Stimulated activated CD8-positive, alpha-beta memory T cell treated with anti-CD3 and anti-CD28 coated beads, Interleukin-7, amount 100 ng/mL, for 24 hours (primary cell): ENCODE measurements around the gene SELENOK.
A peak's percentile ranks its signal among the peaks of the same experiment; 100 is the strongest.

ENCODE experiments used
- DNase-seq: peaks from one replicate; pipeline ENCODE4 v3.0.0-alpha.2; 2020; ENCODE audit warnings: low read depth

Gene SELENOK

DNA sequence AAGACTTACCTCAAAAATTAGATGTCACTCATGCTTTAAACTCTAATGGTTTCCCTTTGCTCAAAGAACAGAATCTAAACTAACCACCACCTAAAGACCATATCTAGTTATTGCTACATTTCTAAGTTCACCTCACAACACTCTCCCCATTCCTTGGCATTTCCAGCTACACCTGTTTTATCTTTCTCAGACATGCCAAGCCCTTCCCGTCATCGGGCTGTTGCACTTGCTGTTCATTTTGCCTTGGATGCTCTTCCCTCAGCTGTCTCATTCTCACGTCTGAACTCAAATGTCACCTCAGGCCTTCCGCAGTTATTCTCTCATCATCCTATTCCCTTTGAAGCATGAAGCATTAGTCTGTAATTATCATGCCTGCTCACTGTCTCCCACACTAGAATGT is 8.7 kb downstream of the SELENOK start:
- DNase-seq = no peak

DNA sequence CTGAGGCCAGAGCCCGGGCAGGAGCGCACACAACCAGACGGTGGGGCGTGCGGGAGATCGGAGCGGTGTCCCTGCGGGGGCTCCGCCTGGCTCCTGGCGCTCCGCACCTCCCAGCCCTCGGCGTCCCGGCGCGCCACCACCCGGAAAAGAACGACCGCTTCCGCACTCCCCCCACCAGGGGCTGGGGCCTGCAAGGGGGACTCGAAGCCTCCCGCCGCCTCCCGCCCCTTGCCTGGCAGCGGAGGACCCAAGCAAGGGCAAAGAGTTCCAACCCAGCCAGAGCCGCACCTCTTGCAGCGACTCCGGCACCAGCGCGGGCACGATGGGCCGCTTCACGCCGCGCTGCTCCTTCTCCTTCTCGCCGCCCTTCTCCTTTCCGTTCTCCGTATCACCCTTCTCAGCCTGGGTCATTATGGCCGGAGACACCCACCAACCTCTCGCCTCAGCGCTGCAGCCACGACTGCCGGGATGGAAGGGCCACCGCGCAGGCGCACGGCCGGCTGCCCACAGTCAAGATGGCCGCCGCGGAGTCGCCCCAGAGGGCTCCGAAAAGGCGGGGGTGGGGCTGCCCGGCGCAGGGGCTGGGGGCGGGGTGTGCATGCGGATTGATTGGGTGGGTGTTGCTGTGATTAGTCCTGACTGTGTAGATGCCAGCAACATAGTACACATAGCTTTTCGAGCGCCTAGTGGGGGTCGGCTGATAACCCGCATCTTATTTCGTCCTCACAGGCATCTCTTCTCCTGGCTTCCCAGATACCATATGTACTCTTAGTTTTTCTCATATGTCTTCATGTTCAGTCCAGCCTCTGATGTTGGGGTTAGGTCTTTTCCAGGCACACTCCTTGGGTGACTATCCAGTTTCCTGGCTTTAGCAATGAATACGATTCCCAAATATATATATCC is 9.7 kb downstream of the SELENOK start, which contains the start of gene ACTR8:
TSS of gene ACTR8 (minus strand) at position 462 of the 903 bp plus-strand sequence. CDS start at position 411, 51 bp downstream.
- peak; percentile 65 for DNase-seq

DNA sequence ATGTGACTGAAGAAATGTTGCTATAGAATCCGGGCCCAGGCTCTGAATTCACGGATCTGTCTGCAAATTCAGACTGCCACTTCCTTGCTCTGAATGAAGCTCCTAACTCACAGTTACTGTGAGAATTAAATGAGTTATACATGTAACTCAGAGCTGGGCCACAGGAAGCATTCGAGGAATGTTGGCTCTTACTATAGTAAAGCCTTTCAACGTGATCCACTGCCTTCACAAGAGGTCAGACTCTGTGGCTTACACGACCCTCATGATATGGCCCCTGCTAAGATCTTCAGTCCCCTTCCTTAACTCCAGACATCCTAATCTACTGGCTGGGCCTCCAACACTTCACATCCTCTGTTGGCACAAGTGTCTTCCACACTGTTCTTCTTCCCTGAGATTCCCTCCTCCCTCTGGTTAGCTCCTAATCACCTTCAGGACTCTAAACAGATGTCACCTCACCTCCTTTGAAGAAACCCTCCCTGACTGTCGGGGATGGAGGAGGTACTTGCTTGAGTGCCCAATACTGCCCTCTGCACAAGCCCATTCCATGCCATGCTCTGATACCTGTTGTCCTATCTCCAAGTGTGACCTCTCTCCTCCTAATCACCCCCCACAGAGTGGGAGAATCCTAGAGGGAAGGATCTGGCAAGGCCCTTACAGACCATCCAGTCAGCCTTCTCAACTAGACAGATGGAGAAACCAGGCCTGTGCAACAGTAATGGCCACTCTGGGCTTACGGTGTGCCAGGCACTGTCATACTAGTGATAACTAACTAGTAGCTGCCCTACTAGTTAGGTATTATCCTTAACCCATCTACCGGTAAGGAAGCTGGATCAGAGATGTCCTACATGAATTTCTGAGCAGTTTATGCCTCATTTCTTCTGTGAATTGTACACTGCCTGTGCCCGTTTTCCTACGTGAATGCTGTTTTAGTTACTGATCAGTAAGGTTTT is 11.0 kb downstream of the SELENOK start:
- DNase-seq = no peak

DNA sequence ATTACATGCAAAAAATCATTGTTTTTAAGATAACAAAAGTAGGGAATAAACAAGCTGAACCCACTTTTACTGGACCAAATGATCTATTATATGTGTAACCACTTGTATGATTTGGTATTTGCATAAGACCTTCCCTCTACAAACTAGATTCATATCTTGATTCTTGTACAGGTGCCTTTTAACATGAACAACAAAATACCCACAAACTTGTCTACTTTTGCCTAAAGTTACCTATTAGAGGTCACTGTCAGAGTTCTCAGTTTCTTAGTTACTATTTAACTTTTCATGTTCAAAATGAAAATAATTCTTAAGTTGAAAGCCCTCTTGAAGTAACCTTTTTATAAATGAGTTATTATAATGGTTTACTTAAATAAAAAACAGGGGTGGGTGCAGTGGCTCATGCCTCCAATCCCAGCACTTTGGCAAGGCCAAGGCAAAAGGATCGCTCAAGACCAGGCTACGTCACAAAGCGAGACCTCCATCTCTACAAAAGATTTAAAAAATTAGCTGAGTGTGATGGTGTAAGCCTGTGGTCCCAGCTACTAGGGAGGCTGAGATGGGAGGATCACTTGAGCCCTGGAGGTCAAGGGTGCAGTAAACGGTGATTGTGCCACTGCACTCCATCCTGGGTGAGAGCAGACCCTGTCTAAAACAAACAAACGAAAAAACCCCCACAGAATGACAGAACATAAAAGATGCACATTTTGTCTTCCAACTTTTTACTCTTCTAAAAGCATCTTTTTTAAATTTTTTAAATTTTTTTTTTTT is 25.7 kb downstream of the SELENOK start:
- DNase-seq = no peak

DNA sequence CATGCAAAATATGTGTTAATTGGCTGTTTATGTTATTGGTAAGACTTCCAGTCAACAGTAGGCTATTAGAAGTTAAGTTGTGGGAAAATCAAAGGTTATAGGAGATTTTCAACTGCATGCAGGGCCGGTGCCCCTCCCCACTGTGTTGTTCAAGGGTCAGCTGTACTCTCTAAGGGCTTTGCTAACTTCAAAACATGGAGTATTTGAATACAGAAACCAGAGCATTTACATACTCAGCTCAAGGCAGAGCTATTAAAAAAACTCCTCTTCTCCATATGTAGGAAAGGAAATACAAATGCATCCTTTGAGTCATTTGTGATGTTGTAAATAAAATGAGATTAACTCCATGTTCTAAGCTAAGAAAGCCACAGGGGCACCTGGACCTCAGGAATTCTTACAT is 28.5 kb downstream of the SELENOK start:
- no peak for DNase-seq

DNA sequence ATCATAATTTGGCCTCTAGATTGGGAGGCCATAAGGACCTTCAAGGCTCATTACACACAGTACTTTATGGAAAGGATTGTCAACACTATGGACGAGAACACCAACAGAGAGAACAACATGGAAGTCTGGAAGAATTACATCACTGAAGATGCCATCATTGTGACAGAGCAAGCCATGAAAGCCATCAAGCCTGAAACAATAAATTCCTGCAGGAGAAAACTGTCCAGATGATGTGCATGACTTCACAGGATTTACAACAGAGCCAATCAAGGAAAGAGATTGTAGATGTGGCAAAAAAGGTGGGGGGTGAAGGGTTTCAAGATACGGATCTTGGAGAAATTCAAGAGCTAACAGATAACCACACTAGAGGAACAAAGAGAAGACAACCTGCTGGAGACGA is 29.4 kb downstream of the SELENOK start:
- DNase-seq = no peak

DNA sequence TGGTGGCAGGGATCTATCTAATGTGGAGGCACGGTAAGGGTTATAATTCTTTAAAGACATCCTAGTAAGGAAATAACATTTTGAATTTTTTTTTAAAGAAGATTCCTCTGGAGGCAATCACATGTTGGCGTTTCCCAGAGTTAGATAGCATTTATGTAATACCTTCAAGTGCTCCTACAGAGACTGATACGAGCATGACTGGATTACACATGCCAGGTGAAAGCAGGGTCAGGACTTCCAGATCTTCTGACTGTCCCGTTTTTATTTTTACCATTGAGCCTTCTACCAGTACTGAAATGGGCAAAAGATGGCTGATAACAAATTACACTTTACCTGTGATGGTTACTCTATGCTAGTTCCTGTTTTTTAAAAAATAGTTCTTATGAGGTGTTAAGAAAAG is 31.5 kb downstream of the SELENOK start:
- DNase-seq = no peak

DNA sequence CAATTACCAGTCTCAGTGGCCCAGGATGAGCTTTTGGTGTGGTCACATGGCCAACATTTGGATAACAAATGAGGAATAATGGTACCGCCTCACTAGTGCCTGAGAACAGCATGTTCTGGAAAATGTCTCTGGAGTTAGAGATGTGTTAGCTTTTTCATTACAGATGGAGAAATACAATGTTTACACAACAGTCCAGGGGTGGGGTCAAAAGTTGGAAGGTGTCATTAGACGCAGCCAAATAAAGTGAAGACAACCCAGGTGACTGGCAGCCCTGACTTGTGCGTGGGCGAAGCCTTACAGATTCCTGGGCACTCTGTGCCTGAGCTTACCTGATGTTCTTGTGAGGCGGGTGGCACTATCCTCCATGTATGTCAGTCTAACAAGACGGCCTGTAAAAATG is 32.5 kb downstream of the SELENOK start:
- no peak for DNase-seq

DNA sequence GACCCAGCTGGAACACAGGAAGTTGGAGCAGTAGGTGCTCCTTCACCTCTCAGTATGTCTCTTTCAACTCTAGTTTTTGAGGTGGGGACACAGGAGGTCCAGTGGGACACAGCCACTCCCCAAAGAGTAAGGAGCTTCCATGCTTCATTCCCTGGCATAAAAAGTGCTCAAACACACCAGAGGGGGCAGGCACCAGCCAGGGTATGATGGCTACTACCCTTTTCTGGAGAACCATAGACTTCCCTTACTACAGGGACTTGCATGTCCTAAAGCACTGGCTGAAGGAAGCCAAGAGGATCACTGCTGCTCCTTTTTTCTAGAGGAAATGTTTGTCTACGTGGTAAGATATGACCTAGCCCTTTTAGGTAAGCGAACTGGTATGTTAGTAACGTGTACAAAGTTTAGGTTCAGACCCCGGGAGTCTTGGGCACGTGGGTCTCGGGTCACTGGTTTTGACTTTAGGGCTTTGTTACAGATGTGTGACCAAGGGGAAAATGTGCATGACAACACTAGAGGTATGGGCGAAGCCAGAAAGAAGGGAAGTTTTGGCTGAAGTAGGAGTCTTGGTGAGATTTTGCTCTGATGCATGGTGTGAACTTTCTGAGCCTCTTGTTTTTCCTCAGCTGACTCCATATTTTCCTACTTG is 33.4 kb downstream of the SELENOK start:
- DNase-seq = no peak

DNA sequence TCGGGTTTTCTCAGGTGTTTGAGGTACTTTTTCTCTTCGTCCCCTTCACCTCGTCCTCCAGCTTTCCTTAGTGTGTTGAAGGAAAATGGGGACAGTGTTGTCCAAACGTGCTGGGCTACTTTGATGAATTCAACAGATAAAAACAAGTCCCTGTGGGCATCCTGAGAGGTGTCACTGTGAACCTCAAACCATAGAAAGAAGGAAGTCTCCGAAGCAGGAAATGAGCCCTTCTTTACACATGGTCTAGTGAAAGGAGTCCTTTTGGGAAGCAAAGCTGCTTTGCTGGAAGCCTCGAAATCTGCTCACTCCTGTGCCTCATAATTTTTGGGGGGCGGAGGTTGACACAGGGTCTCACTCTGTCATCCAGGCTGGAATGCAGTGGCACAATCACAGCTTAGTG is 34.7 kb downstream of the SELENOK start:
- DNase-seq = no peak

DNA sequence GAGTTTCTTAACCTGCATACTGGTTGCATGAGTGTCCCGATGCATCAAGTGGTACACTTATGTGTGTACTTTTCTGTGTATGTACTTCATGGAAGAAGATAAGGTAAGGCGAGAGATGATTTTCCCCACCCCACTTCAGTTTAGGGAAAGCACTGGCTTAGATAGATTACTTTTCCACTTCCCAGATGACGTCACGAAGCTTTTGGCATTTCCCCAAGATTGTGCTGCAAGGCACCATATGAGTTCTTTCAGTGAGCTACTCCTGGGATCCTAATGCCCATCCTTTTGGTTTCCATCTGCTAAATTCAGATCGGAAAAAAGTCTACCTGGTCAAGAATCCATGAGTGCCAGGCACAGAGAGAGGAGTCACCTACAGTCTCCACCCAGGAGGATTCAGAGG is 40.8 kb downstream of the SELENOK start:
- DNase-seq = no peak

DNA sequence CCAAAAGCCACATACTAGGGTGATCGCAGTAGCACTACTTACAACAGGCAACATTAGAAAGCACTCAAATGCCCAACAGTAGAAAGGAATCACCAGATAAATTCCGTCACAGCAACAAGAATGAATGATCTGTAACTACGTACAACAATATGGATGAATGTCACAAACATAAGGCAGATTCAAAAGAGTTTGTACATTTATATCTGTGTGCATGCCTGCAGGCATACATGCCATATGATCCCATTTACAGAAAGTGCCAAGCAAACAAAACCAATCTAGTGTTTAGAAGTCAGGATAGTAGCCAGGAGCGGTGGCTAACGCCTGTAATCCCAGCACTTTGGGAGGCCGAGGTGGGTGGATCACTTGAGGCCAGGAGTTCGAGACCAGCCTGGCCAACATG is 41.7 kb downstream of the SELENOK start:
- DNase-seq = no peak

DNA sequence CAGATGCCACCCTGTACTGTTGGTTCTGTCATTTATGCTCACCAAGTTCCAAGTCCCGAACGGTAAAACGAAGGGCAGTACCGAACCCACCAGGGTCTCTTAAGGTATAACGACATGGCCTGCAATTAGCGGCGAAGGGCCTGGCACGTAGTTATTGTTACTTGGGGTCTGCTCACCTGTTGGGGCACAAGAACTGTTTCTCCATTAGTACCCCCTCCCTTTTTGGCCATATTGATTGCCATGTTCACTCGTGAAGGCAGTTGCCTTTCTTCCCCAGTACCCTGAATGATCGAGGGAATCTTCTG is 44.9 kb downstream of the SELENOK start:
- DNase-seq = no peak

DNA sequence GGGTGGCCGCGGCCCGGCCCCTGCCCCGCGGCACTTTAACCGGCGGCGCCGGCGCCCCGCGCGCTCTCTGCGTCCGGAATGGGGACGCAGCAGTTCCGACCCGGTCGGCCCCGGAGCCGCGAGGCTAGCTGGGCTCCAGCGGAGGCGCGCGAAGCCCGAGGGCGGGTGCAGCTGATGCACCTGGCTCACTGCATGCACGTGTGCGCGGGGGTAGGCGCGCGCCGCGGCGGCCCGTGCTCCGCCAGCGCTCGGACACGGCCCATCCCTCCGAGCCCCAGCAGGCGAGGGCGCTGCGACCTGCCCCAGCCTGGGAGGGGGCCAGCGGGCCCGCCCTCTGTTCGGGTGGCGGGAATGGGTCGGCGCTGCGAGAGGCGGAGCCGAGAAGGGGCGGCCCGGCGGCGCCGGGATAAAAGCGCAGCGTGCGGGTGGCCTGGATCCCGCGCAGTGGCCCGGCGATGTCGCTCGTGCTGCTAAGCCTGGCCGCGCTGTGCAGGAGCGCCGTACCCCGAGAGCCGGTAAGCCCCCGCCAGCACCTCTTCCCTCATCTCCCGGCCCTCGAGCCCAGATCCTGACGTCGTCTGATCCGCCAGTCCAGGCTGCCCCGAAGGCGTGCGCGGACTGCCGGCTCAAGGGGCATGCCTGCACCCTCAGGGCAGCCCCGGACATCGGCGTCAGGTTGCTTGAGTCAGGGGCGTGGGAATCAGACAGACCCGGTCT is 45.4 kb downstream of the SELENOK start, which contains the start of the genes CHDH and IL17RB:
TSS of gene CHDH (minus strand) at position 286 of the 717 bp plus-strand sequence. CDS start 22,411 bp downstream, outside the sequence.
TSS of gene IL17RB (plus strand) at position 435 of the 717 bp plus-strand sequence. CDS start at position 456, 21 bp downstream.
- DNase-seq = no peak

DNA sequence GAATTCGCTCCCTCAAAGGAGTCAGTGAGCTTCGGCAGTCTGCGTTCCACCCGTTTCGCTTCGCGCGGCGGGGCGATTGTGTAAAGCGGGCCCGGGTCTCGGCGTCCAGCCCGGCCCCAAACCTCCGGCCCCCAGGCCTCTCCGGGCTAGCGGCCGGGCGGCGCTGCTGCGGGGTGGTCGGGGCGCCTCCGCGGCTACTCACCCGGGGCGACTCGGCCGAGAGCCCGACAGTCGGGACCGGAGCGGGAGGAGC is 45.9 kb downstream of the SELENOK start:
- DNase-seq = no peak

DNA sequence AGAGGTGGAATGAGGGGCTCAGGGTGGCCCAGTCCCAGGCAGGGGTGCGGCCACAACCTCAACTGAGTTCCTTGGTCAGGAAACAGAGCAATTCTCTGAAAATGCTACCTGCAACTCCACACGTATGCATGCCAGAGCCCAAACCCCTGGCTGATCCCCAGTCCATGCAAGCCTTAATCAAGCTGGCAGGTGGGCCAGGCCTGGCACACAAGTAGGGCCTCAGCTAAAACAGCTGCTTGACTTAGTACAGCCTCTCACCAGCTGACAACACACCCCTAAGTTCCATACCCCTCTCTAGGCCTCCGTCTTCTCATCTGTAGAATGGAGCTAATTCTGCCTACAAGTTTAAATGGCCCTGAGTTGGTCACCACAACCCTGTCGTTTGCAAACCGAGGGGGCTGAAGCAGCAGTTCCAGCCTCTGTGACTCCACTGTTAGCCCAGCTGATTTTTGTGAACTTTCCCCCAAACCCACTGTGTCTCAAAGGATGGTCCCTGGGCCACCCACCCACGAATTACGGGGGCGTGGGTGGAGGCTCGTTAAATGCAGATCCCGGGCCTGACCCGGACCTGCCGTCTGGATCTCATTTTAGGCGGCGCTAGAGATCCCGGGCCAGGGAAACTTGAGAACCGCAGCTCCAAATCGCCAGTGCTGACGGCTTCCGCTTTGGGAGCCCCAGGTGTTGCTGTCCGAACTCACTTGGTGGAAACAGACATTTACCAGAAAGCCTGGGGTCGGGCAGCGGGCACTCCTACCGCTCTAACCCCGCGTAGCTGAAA is 46.4 kb downstream of the SELENOK start:
- no peak for DNase-seq

DNA sequence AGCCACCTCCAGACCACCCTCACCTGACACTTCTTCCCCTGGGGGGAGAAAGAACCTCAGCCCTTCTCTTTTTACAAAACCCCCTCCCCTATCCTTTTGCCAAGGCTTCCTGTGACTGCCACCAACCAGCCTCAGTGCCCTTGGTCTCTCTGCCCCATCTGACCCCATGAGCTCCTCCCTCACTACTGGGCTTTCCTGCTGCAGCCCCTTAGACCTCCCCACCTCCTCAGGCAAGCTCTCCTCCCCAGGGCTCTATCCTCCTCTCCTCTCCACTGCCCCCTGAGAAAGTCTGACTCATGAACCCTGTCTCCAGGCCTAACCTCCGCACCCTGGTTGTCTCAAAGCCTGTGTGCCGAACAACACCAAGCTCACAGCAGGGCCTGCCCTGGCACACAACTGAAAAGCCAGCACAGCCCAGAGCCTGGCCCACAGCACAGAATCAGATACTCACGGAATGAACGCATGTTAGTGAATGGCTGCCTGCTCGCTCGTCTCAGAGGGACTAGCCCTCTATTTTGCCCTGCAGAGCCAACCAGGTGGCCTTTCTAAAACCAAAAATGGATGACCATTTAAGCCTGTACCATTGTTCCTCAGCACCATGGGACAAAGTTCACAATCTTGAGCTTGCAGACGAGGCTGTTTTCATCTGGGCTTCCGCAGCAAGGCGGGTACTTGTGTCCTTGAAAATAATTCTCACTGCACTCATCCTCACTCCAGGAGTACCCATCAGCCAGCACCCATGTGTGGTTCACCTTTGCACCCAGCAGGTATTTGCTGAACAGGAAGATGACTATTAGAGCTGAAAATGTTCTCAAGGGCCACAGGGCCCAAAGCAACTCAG is 47.2 kb downstream of the SELENOK start:
- no peak for DNase-seq

DNA sequence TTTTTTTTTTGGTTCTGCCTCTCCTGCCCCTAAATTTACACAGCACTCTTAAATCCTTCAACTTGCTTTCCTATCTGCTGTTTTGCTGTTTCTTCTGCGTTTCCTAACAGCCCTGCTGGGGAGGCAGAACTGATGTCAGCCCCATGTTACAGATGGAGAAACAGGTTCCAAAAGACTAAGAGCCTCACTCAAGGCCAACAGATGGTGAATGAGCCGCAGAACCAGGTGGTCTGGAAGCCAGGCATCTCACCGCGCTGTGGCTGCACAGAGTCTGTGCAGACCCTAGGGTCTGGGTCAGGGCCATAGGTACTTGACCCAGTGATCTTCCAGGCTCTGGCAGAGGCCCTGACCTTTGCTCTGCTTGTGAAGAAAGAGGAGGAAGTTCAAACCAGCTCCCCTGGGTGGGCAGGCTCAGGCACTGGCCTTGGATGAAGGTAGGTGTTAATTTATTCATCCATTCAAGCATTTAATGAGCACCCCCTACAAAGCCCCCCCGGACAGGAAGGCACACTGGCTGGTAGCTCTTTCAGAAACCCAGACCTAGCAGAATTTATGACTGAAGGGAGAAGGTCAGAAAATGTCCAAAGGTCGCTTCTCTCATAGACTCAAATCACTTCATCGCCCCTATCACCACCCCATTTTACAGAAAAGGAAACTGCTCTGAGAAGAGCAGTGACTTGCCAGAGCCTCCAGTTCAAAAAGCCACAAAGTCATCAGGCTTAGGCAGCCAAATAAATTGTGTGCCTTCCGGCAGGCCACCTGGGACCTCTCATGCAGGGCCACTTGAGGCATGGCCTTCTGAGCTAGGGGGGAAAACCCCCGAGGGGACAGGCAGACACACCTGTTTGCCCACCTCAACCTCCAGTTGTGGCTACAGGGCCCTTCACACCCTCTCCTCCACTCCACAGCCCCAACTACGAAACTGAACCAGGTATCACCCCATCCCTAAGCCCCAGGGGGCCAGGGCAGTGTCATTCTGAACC is 48.2 kb downstream of the SELENOK start:
- no peak for DNase-seq
